GM21576 (cell line): ENCODE results near the gene FCHSD2.
"Not testable (repeated sequence)": the region's sequence is repeated elsewhere in the genome, so short reads cannot be mapped to it uniquely, and the experiment has no call there.

Experiments used
- ATAC-seq: cut with Tn5 transposase; IDR thresholded peaks from one replicate; pipeline ENCODE4 v1.9.1; 2021; ENCODE audit warnings: mild to moderate bottlenecking, moderate library complexity; ENCODE audit not compliant: unreplicated experiment

FCHSD2 gene

GRCh38 chr11:73126804-73127480, 15.2 kb downstream of the FCHSD2 start:
- no peak for ATAC-seq

- ATAC-seq = no peak
These were observed 17.3 kb downstream of the FCHSD2 start for GRCh38 chr11:73124800-73125199.

GRCh38 chr11:73123892-73124291, 18.2 kb downstream of the FCHSD2 start:
- not testable (repeated sequence) for ATAC-seq

GRCh38 chr11:73121692-73122091, 20.4 kb downstream of the FCHSD2 start:
- ATAC-seq = no peak

- ATAC-seq = no peak
These were observed 25.0 kb downstream of the FCHSD2 start for GRCh38 chr11:73117071-73117470.

- no peak for ATAC-seq
These were observed 25.5 kb downstream of the FCHSD2 start for GRCh38 chr11:73116636-73117035.

GRCh38 chr11:73114835-73115220, 27.3 kb downstream of the FCHSD2 start:
- ATAC-seq = no peak

GRCh38 chr11:73114110-73114834, 27.8 kb downstream of the FCHSD2 start:
- no peak for ATAC-seq

- no peak for ATAC-seq
These were observed 28.7 kb downstream of the FCHSD2 start for GRCh38 chr11:73113426-73113825.

GRCh38 chr11:73107597-73107996, 34.5 kb downstream of the FCHSD2 start:
- no peak for ATAC-seq

- ATAC-seq = no peak
These were observed 35.8 kb downstream of the FCHSD2 start for GRCh38 chr11:73106347-73106746.

GRCh38 chr11:73100578-73100977, 41.5 kb downstream of the FCHSD2 start:
- no peak for ATAC-seq

- no peak for ATAC-seq
These were observed 42.4 kb downstream of the FCHSD2 start for GRCh38 chr11:73099512-73100266.

GRCh38 chr11:73095613-73096012, 46.5 kb downstream of the FCHSD2 start:
- no peak for ATAC-seq

- ATAC-seq = no peak
These were observed 50.4 kb downstream of the FCHSD2 start for GRCh38 chr11:73091521-73092305.

GRCh38 chr11:73087730-73088129, 54.4 kb downstream of the FCHSD2 start:
- ATAC-seq = no peak

- no peak for ATAC-seq
These were observed 56.8 kb downstream of the FCHSD2 start for GRCh38 chr11:73085189-73085875.

GRCh38 chr11:73078631-73079030, 63.5 kb downstream of the FCHSD2 start:
- ATAC-seq = no peak

- no peak for ATAC-seq
These were observed 64.7 kb downstream of the FCHSD2 start for GRCh38 chr11:73077454-73077853.

GRCh38 chr11:73074319-73074718, 67.8 kb downstream of the FCHSD2 start:
- ATAC-seq = no peak
